IMR-90 (cell line): Measurements from ENCODE around the gene CD300LF. TPM values are rescaled to one million over a fixed set of nuclear protein-coding genes. Genes with fewer than 3 reads are reported as not detected.

Experiments
- ATAC-seq: fragments of 200-7000 bp; cut with Tn5 transposase; 2 replicates; pipeline ENCODE4 v1.9.1; 2020; ENCODE audit warnings: low read depth, mild to moderate bottlenecking, moderate library complexity
- BruUV-seq: library from RNA; stranded (reverse); fragments of 400-500 nt; replicated peaks from 2 replicates; lab custom pipeline; 2021; lab: Mats Ljungman, UMichigan
- CTCF ChIA-PET: fragments of 300-600 bp; formaldehyde crosslinking; extraction: SDS; loops from one replicate; lab custom pipeline; 2021; ENCODE audit warnings: antibody characterized with exemption; lab: Yijun Ruan, JAX
- POLR2A ChIA-PET: fragments of 300-600 bp; sonication (Branson Sonifier 250); formaldehyde crosslinking; loops from one replicate; lab custom pipeline; 2022; ENCODE audit warnings: antibody characterized with exemption; ENCODE audit not compliant: unreplicated experiment; lab: Charles Lee
- DNase-seq: peaks from one replicate; pipeline ENCODE4 v3.0.0; 2013
- H2AFZ ChIP-seq: replicated peaks from 2 replicates; pipeline ENCODE3; 2013; ENCODE audit warnings: low read length, mild to moderate bottlenecking; ENCODE audit not compliant: poor library complexity
- H2AK5ac ChIP-seq: 2 replicates; pipeline ENCODE4 v1.6.1; 2013; ENCODE audit warnings: low read depth, low read length, inconsistent platforms
- H2AK9ac ChIP-seq: replicated peaks from 2 replicates; pipeline ENCODE3; 2013; ENCODE audit warnings: mild to moderate bottlenecking, low read depth, low read length, moderate library complexity; ENCODE audit not compliant: poor library complexity
- H2BK120ac ChIP-seq: 2 replicates; pipeline ENCODE4 v1.6.1; 2013; ENCODE audit warnings: low read depth, low read length, inconsistent platforms
- H2BK15ac ChIP-seq: 3 replicates; pipeline ENCODE4 v1.6.1; 2013; ENCODE audit warnings: low read depth, low read length, inconsistent platforms
- H2BK20ac ChIP-seq: 2 replicates; pipeline ENCODE4 v1.6.1; 2013; ENCODE audit warnings: low read depth, mild to moderate bottlenecking, inconsistent platforms, low read length, moderate library complexity
- H2BK5ac ChIP-seq: 2 replicates; pipeline ENCODE4 v1.6.1; 2013; ENCODE audit warnings: mild to moderate bottlenecking, low read depth, low read length, inconsistent platforms; ENCODE audit not compliant: poor library complexity, severe bottlenecking
- H3K14ac ChIP-seq: replicated peaks from 2 replicates; pipeline ENCODE4 v1.6.1; 2013; ENCODE audit warnings: low read depth, low read length, inconsistent platforms
- H3K18ac ChIP-seq: 2 replicates; pipeline ENCODE4 v1.6.1; 2013; ENCODE audit warnings: low read depth, low read length, control low read depth
- H3K23ac ChIP-seq: 2 replicates; pipeline ENCODE4 v1.6.1; 2013; ENCODE audit warnings: low read depth, low read length, inconsistent platforms
- H3K27ac ChIP-seq: 2 replicates; pipeline ENCODE4 v1.5.1; 2013; ENCODE audit warnings: mild to moderate bottlenecking, control low read depth, low read length; ENCODE audit not compliant: insufficient read depth
- H3K27me3 ChIP-seq: 2 replicates; pipeline ENCODE4 v1.6.1; 2013; ENCODE audit warnings: low read length; ENCODE audit not compliant: control insufficient read depth, insufficient read depth
- H3K36me3 ChIP-seq: 2 replicates; pipeline ENCODE4 v1.6.1; 2013; ENCODE audit warnings: low read length, mixed read lengths; ENCODE audit not compliant: control insufficient read depth, insufficient read depth
- H3K4ac ChIP-seq: 2 replicates; pipeline ENCODE4 v1.6.1; 2013; ENCODE audit warnings: low read depth, low read length, inconsistent platforms
- H3K4me1 ChIP-seq: 2 replicates; pipeline ENCODE4 v1.6.1; 2013; ENCODE audit warnings: low read length, mixed read lengths; ENCODE audit not compliant: control insufficient read depth, insufficient read depth
- H3K4me2 ChIP-seq: 2 replicates; pipeline ENCODE4 v1.6.1; 2013; ENCODE audit warnings: low read depth, mild to moderate bottlenecking, control low read depth, low read length, moderate library complexity
- H3K4me3 ChIP-seq: 2 replicates; pipeline ENCODE4 v1.5.1; 2013; ENCODE audit warnings: low read depth, mild to moderate bottlenecking, control low read depth, low read length, moderate library complexity; ENCODE audit not compliant: insufficient read depth
- H3K56ac ChIP-seq: 2 replicates; pipeline ENCODE4 v1.6.1; 2013; ENCODE audit warnings: low read length, inconsistent platforms; ENCODE audit not compliant: insufficient read depth; ENCODE audit errors: extremely low read depth
- H3K79me1 ChIP-seq, 2 experiments: 2 replicates each; pipeline ENCODE4 v1.6.1; 2013; ENCODE audit warnings: low read length in 2 of 2, inconsistent platforms in 1 of 2, low read depth in 1 of 2
- H3K9ac ChIP-seq: 2 replicates; pipeline ENCODE4 v1.6.1; 2013; ENCODE audit warnings: low read depth, low read length, control low read depth
- H3K9me1 ChIP-seq: 2 replicates; pipeline ENCODE4 v1.6.1; 2013; ENCODE audit warnings: low read length, inconsistent platforms; ENCODE audit not compliant: insufficient read depth
- H3K9me3 ChIP-seq: 2 replicates; pipeline ENCODE4 v1.6.1; 2013; ENCODE audit warnings: low read length; ENCODE audit not compliant: control insufficient read depth, insufficient read depth
- H4K20me1 ChIP-seq: 2 replicates; pipeline ENCODE4 v1.6.1; 2013; ENCODE audit warnings: low read length, inconsistent platforms; ENCODE audit not compliant: insufficient read depth
- H4K5ac ChIP-seq: 2 replicates; pipeline ENCODE4 v1.6.1; 2013; ENCODE audit warnings: mild to moderate bottlenecking, low read depth, low read length, control low read depth
- H4K8ac ChIP-seq, 2 experiments: 2 replicates each; pipeline ENCODE4 v1.6.1; 2013; ENCODE audit warnings: low read depth in 2 of 2, low read length in 2 of 2, control low read depth in 1 of 2, inconsistent platforms in 1 of 2
- H4K91ac ChIP-seq: 2 replicates; pipeline ENCODE4 v1.6.1; 2013; ENCODE audit warnings: low read depth, low read length, inconsistent platforms; ENCODE audit not compliant: insufficient read depth
- BHLHE40 ChIP-seq: fragments of 150-350 bp; IDR thresholded peaks from 2 replicates; pipeline ENCODE4 v1.6.1; 2016; ENCODE audit warnings: mild to moderate bottlenecking, low read depth, low read length
- FOS ChIP-seq: fragments of 150-350 bp; IDR thresholded peaks from 2 replicates; pipeline ENCODE4 v1.6.1; 2016; ENCODE audit warnings: low read depth, low read length
- MAZ ChIP-seq: IDR thresholded peaks from 2 replicates; pipeline ENCODE4 v1.6.1; 2012; ENCODE audit warnings: low read depth, mild to moderate bottlenecking, low read length, improper control_type of control experiment, moderate library complexity, borderline replicate concordance
- WGBS, 2 experiments: methylation state at CpG; one replicate each; pipeline versions ENCODE4 v1.1.5 to v1.1.7; 2013; ENCODE audit warnings: missing lambda C conversion rate in 2 of 2; ENCODE audit not compliant: insufficient read length in 1 of 2; ENCODE audit errors: extremely low coverage in 2 of 2; 5-methylcytosine and 5-hydroxymethylcytosine counted together
- dilution Hi-C: fragments of 300-500 bp; cut with HindIII; formaldehyde crosslinking; loops from one replicate; pipeline ENCODE4 v1.14.3; 2018; ENCODE audit warnings: low sequenced_read_pairs; ENCODE audit not compliant: unreplicated experiment
- in situ Hi-C: fragments of 300-500 bp; cut with MboI; formaldehyde crosslinking; loops from 3 replicates; pipeline ENCODE4 v1.14.3; 2019; ENCODE audit warnings: low sequenced_read_pairs, inconsistent platforms, mixed read lengths
- intact Hi-C: fragments of 100-400 bp; cut with micrococcal nuclease; formaldehyde crosslinking; loops from 2 replicates; pipeline ENCODE4 v1.10.0; 2022
- polyA plus RNA-seq, 3 experiments: library from polyadenylated mRNA; depleted of rRNA; stranded (reverse); fragments of >200 nt; gene quantifications; 2 replicates each; pipeline ENCODE4 v1.2.3, GENCODE V29; 2012; ENCODE audit warnings: low replicate concordance in 1 of 3
- total RNA-seq: library from RNA; depleted of rRNA; stranded (reverse); fragments of >200 nt; gene quantifications from 2 replicates; pipeline ENCODE4 v1.2.3, GENCODE V29; 2012
- TF ChIP-seq, protein P1 (sequence below): conservative IDR thresholded peaks from 2 replicates; pipeline ENCODE4 v1.5.1; 2012; ENCODE audit warnings: mild to moderate bottlenecking, low read depth, low read length, improper control_type of control experiment

CD300LF gene
- total and polyA plus RNA-seq, 2 of the 4 experiments (the other 2 are of a cell fraction): not detected

DNA sequence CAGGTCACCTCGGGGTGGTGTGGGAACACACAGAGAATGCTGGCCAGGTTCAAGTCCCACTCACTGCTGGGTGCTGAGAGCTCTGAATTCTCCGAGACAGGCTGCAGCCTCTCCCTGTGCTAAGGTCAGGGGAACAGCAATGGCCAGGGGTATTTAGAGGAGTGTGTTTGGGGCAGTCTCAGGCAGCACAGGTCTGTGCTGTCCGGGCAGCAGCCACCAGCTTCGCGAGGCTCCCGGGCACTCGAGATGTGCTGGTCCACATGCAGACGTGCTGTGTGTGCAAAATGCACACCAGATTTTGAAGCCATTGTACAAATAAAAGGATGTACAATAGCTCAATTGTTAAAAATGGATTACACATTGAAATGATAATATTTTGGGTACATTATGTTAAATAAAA is 42.8 kb upstream of the CD300LF start:
- CTCF ChIA-PET: no interaction called here
- POLR2A ChIA-PET: no interaction called here

More for the DNA sequence above, 42.8 kb upstream of the CD300LF start:
- Histone ChIP-seq H3K56ac (no peak overlapping the region), H3K27me3 (no peaks in the 10 kb centered on the region), H2BK120ac (no peak overlapping the region), H3K4me3 (no peak overlapping the region), H2AK9ac (no peak overlapping the region), H3K36me3 (no peaks in the 10 kb centered on the region), H3K27ac (no peak overlapping the region), H2BK20ac (no peak overlapping the region), H4K5ac (no peak overlapping the region), H4K91ac (no peak overlapping the region), H4K20me1 (peaks cover 12% of the 10 kb centered on the region), H2BK15ac (no peak overlapping the region), H3K9me3 (no peaks in the 10 kb centered on the region), H3K9ac (no peak overlapping the region), H3K9me1 (peaks cover 6% of the 10 kb centered on the region; the same call in 1 of the 2 replicates), H3K18ac (no peak overlapping the region), H2AK5ac (no peak overlapping the region), H3K79me1 (peaks cover 3 to 25% of the 10 kb centered on the region in 2 experiments), H2AFZ (no peak overlapping the region), H3K14ac (no peak overlapping the region), H4K8ac (no peak overlapping the region), H3K23ac (no peak overlapping the region), H3K4ac (no peak overlapping the region), H3K4me1 (peaks cover 12% of the 10 kb centered on the region; the same call in 1 of the 2 replicates), H2BK5ac (no peak overlapping the region), H3K4me2 (no peak overlapping the region)
- 82% methylated on average over 2 of the region's 8 CpGs; no CpG with 5 or more reads in 1 of the 2 experiments for WGBS, 2 experiments
- in situ Hi-C loops (no loop called here), intact Hi-C loops (no loop called here), dilution Hi-C loops (no loop called here)
- DNase-seq: no peak
- no TSS peak for BruUV-seq
- TF ChIP-seq MAZ: no peak
- TF ChIP-seq, protein P1, sequence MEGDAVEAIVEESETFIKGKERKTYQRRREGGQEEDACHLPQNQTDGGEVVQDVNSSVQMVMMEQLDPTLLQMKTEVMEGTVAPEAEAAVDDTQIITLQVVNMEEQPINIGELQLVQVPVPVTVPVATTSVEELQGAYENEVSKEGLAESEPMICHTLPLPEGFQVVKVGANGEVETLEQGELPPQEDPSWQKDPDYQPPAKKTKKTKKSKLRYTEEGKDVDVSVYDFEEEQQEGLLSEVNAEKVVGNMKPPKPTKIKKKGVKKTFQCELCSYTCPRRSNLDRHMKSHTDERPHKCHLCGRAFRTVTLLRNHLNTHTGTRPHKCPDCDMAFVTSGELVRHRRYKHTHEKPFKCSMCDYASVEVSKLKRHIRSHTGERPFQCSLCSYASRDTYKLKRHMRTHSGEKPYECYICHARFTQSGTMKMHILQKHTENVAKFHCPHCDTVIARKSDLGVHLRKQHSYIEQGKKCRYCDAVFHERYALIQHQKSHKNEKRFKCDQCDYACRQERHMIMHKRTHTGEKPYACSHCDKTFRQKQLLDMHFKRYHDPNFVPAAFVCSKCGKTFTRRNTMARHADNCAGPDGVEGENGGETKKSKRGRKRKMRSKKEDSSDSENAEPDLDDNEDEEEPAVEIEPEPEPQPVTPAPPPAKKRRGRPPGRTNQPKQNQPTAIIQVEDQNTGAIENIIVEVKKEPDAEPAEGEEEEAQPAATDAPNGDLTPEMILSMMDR: no peak
- TF ChIP-seq BHLHE40: no peak
- no peak for TF ChIP-seq FOS
- no peak for ATAC-seq
